Psoas muscle (tissue), 8 donors: ENCODE measurements around the gene GRAMD2A. TPM values are rescaled to one million over a fixed set of nuclear protein-coding genes. Genes with fewer than 3 reads are reported as not detected.
"Not testable (repeated sequence)": the region's sequence is repeated elsewhere in the genome, so short reads cannot be mapped to it uniquely, and the experiment has no call there.

Experiments
- ATAC-seq, 4 donors: fragments of 200-7000 bp; cut with Tn5 transposase; one replicate each; pipeline ENCODE4 v1.9.1; 2020; ENCODE audit warnings: moderate library complexity in 3 of 4, mild to moderate bottlenecking in 2 of 4
- DNase-seq, 2 donors: peaks; one replicate each; pipeline ENCODE4 v3.0.0-alpha.2; 2020
- H3K27ac ChIP-seq: fragments of 200-600 bp; one replicate; pipeline ENCODE4 v1.8.0; 2022
- H3K27me3 ChIP-seq, 3 donors: fragments of 200-600 bp in 1 of 3; one replicate each; pipeline versions ENCODE4 v1.6.1 to v1.8.0; 2013 to 2022; ENCODE audit warnings: low read length in 2 of 3, mild to moderate bottlenecking in 2 of 3, moderate library complexity in 1 of 3; ENCODE audit not compliant: insufficient read depth in 3 of 3
- H3K36me3 ChIP-seq, 2 donors: fragments of 200-600 bp in 1 of 2; one replicate each; pipeline versions ENCODE4 v1.6.1 to v1.8.0; 2013 to 2022; ENCODE audit warnings: low read depth in 1 of 2, mild to moderate bottlenecking in 1 of 2, moderate library complexity in 1 of 2; ENCODE audit not compliant: insufficient read depth in 1 of 2
- H3K4me1 ChIP-seq: fragments of 200-600 bp; one replicate; pipeline ENCODE4 v1.8.0; 2022
- H3K4me3 ChIP-seq: fragments of 200-600 bp; one replicate; pipeline ENCODE4 v1.8.0; 2022; ENCODE audit warnings: mild to moderate bottlenecking
- H3K9me3 ChIP-seq: fragments of 200-600 bp; one replicate; pipeline ENCODE4 v1.8.0; 2022
- WGBS, 3 donors: extraction: QIAGEN DNeasy Blood & Tissue Kit; methylation state at CpG; one replicate each; pipeline versions ENCODE4 v1.1.6 to v1.1.7; 2013; 5-methylcytosine and 5-hydroxymethylcytosine counted together
- intact Hi-C, 2 donors: fragments of 100-400 bp; cut with DNase I; formaldehyde crosslinking; loops; one replicate each; pipeline versions ENCODE4 v1.11.0 to v1.14.2; 2022
- polyA plus RNA-seq, 3 donors: library from polyadenylated mRNA; stranded (reverse); fragments of 200-250 nt; gene quantifications; one replicate each; pipeline ENCODE4 v1.2.3, GENCODE V29; 2013
- total RNA-seq, 4 donors: library from RNA; stranded (reverse); fragmentation: NEBNext Ultra II Directional in 2 of 4; extraction: Animal tissue kit (Norgen Biotek cat#: 25700) in 2 of 4; gene quantifications; one replicate each; pipeline versions ENCODE4 v1.2.1 to v1.2.4, GENCODE V29; 2021 to 2023
- TF ChIP-seq, protein P1 (sequence below): fragments of 200-600 bp; IDR thresholded peaks from one replicate; pipeline ENCODE4 v1.8.0; 2022; ENCODE audit warnings: antibody characterized with exemption
- donor health status: healthy with polysubstance abuse.
- donor health status: DM: no; HTN: no; CAD: no; lungs with moderate emphysema.
- donor health status: Bipolar disorder and iron deficiency.
- donor health status: healthy.
- donor health status: DM: yes; HTN: yes; CAD: no.
- donor health status: DM: no; HTN: no; CAD: no.
- donor health status: DM: no; HTN: no; CAD: no.
- donor health status: DM: yes; HTN: yes; CAD: no.

GRAMD2A gene
- total and polyA plus RNA-seq, 7 donors, result 0.01 TPM; not detected in 6

DNA sequence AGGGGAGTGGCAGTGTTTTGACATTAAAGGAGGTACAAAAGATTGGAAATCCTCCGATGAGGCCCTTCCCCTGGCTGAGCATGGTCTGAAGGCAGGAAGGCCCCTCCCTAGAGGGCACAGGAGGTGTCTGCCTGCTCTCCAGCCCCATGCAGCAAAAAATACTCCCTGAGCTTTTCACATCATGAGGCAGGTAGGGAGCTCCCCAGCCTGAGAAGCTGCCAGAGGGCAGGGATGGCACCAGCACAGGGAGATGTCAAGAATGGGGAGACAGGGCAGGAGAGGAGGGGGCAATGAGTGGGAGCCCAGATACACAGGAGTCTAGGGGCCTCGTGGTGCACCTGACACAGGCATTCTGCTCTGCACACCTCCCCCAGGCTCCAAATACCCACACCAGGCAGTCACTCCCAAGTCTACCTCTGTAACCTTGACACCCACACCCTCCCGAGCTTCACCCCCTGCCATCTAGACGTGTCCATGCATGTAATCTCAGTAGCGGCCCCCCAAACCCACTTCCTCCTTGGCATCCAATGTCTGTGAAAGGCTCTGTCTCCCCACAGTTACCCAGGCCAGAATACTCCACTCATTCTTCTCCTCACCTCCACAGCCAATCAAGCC, 22.9 kb downstream of the GRAMD2A start:
- Histone ChIP-seq H3K9me3 (no peaks in the 10 kb centered on the region), H3K27ac (no peak overlapping the region), H3K27me3 (no peaks in the 10 kb centered on the region), H3K4me3 (no peak overlapping the region), H3K4me1 (no peaks in the 10 kb centered on the region), H3K36me3 (no peaks in the 10 kb centered on the region)
- TF ChIP-seq, protein P1, sequence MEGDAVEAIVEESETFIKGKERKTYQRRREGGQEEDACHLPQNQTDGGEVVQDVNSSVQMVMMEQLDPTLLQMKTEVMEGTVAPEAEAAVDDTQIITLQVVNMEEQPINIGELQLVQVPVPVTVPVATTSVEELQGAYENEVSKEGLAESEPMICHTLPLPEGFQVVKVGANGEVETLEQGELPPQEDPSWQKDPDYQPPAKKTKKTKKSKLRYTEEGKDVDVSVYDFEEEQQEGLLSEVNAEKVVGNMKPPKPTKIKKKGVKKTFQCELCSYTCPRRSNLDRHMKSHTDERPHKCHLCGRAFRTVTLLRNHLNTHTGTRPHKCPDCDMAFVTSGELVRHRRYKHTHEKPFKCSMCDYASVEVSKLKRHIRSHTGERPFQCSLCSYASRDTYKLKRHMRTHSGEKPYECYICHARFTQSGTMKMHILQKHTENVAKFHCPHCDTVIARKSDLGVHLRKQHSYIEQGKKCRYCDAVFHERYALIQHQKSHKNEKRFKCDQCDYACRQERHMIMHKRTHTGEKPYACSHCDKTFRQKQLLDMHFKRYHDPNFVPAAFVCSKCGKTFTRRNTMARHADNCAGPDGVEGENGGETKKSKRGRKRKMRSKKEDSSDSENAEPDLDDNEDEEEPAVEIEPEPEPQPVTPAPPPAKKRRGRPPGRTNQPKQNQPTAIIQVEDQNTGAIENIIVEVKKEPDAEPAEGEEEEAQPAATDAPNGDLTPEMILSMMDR, result no peak
- ATAC-seq (no peak), DNase-seq (no peak)
- 68 to 79% (median 77%) methylated on average over 5 of the region's 5 CpGs for WGBS, 3 donors
- intact Hi-C loops, result no loop called here

DNA sequence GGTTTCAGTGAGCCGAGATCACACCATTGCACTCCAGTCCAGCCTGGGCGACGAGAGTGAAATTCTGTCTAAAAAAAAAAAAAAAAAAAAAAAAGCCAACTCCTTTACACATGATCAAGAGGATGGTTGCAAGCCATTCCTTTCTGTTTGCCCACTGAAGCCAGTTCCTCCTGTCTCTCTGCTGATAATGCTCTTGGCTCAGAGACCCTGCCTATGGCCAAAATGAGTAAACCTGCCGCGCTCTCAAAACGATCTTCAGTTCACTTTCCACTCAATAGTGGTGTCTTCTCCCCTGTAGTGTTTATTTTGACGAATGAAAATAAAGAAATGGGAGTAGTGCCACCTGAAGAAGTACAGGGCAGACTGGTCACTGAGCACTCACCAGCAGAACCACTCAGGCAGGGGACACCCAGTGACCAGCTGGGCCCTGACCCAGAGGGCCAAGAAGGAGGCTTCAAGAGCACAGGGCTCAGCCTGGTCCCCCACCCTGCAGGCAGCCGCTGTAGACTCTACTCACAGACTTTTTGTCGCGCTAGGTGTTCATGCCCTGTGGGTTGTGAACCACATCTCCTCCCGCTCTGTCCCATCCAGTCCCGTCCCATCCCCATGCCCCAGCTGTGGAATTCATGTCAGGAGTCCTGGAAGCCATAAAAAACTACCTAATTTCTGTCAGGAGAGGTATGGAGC, 23.6 kb downstream of the GRAMD2A start:
- no peaks in the 10 kb centered on the region for H3K4me1 ChIP-seq
- H3K27me3 ChIP-seq, result no peaks in the 10 kb centered on the region
- H3K4me3 ChIP-seq, result no peak overlapping the region
- no peak overlapping the region for H3K27ac ChIP-seq
- ATAC-seq (no peak), DNase-seq (no peak)
- intact Hi-C loops, result no loop called here
- no peaks in the 10 kb centered on the region for H3K36me3 ChIP-seq
- TF ChIP-seq, protein P1, result no peak
- no peaks in the 10 kb centered on the region for H3K9me3 ChIP-seq
- WGBS, 3 donors, result 83 to 84% (median 84%) methylated on average over 12 of the region's 12 CpGs

DNA sequence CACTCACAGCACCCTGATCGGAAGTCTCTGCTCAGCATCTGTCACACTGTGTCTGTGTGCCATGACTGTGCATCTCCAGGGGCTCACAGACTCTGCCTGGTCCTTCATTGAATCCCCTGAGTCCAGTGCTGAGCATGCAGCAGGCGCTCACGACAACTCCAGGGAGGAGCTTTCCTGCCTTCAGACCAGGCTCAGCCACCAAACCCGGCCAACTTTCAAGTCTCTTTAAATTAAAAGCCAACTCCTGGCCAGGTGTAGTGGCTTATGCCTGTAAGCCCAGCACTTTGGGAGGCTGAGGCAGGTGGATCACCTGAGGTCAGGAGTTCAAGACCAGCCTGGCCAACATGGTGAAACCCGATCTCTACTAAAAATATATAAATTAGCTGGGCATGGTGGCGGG, 24.2 kb downstream of the GRAMD2A start:
- Histone ChIP-seq H3K27me3 (no peaks in the 10 kb centered on the region), H3K4me1 (no peaks in the 10 kb centered on the region), H3K36me3 (no peaks in the 10 kb centered on the region), H3K9me3 (no peaks in the 10 kb centered on the region), H3K4me3 (no peak overlapping the region), H3K27ac (no peak overlapping the region)
- DNase-seq (no peak), ATAC-seq (no peak)
- WGBS, 3 donors, result 80 to 88% (median 88%) methylated on average over 6 of the region's 6 CpGs
- intact Hi-C loops, result no loop called here
- TF ChIP-seq, protein P1, result no peak

GRCh38 chr15:72172796-72173195, 24.8 kb downstream of the GRAMD2A start:
- Histone ChIP-seq H3K36me3 (no peaks in the 10 kb centered on the region), H3K4me1 (no peaks in the 10 kb centered on the region), H3K9me3 (no peaks in the 10 kb centered on the region), H3K27ac (no peak overlapping the region), H3K27me3 (no peaks in the 10 kb centered on the region), H3K4me3 (no peak overlapping the region)
- intact Hi-C loops, result no loop called here
- DNase-seq (no peak), ATAC-seq (no peak)
- 87 to 90% (median 89%) methylated on average over 5 of the region's 5 CpGs for WGBS, 3 donors
- TF ChIP-seq, protein P1, result no peak

DNA sequence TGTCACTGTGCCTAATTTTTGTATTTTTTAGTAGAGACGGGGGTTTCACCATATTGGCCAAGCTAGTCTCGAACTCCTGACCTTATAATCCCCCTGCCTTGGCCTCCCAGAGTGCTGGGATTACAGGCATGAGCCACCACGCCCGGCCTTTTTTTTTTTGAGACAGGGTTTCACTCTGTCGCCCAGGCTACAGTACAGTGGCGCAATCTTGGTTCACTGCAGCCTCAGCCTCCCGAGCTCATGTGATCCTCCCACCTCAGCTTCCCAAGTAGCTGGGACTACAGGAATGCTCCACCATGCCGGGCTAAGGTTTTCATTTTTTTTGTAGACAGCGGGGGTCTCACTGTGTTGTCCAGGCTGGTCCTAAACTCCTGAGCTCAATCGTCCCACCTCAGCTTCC, 25.6 kb downstream of the GRAMD2A start:
- 78 to 87% (median 85%) methylated on average over 10 of the region's 10 CpGs for WGBS, 3 donors
- intact Hi-C loops, DNase-seq, H3K27me3 ChIP-seq, H3K4me1 ChIP-seq, H3K9me3 ChIP-seq, H3K27ac ChIP-seq, H3K36me3 ChIP-seq, ATAC-seq, H3K4me3 ChIP-seq: not testable (repeated sequence)
